ENCODE data around the gene PKHD1.

DNA sequence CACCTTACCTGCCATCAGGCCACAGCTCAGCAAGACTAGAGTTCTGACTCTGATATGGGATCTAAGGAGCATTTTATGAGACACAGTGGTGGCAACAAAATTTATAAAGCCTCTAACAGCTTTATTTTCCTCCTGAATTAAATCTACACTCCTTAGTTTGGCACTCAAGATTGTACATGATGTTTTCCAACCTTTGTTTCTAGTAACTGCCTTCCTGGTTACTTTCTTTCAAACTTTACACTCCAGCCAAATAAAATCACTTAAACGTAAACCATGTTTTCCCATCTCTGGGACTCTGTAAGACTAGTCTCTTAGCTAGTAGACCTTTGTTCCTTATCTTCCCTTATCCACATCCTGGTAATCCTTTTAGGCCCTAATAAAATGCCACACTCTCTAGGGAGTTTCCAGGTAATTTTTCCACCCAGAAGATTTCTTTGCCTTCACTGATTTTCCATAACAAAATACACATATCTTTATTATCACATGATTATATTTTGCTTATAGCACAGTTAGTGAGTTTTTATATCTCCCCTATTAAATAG lies 92.1 kb downstream of the PKHD1 start:
- TF ChIP-seq, protein P1, sequence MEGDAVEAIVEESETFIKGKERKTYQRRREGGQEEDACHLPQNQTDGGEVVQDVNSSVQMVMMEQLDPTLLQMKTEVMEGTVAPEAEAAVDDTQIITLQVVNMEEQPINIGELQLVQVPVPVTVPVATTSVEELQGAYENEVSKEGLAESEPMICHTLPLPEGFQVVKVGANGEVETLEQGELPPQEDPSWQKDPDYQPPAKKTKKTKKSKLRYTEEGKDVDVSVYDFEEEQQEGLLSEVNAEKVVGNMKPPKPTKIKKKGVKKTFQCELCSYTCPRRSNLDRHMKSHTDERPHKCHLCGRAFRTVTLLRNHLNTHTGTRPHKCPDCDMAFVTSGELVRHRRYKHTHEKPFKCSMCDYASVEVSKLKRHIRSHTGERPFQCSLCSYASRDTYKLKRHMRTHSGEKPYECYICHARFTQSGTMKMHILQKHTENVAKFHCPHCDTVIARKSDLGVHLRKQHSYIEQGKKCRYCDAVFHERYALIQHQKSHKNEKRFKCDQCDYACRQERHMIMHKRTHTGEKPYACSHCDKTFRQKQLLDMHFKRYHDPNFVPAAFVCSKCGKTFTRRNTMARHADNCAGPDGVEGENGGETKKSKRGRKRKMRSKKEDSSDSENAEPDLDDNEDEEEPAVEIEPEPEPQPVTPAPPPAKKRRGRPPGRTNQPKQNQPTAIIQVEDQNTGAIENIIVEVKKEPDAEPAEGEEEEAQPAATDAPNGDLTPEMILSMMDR (IDR thresholded peaks at IDR 0.05; ENCODE audit: low read depth, low read length) = no peak
- no peak for TF ChIP-seq POLR2A (IDR thresholded peaks at IDR 0.05; ENCODE audit: extremely low read depth, insufficient read length)
- no peak for TF ChIP-seq MYC (IDR thresholded peaks at IDR 0.05; ENCODE audit: low read depth, low read length)
- TF ChIP-seq, protein P2, sequence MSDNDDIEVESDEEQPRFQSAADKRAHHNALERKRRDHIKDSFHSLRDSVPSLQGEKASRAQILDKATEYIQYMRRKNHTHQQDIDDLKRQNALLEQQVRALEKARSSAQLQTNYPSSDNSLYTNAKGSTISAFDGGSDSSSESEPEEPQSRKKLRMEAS (IDR thresholded peaks at IDR 0.05; ENCODE audit: low read depth, low read length) = no peak
